Pancreas (tissue), 10 donors: ENCODE results near the gene FAM53B. TPM values are rescaled to one million over a fixed set of nuclear protein-coding genes. Genes with fewer than 3 reads are reported as not detected.

ENCODE experiments used
- ATAC-seq, 4 donors: fragments of 200-7000 bp; cut with Tn5 transposase; one replicate each; pipeline versions ENCODE4 v1.8.0 to v1.9.1; 2020; ENCODE audit warnings: mild to moderate bottlenecking in 4 of 4, moderate library complexity in 4 of 4
- DNase-seq, 6 donors: peaks; one replicate each; pipeline ENCODE4 v3.0.0-alpha.2; 2020
- FAIRE-seq: peaks from 2 replicates; lab custom pipeline; 2012; peaks lifted over from hg19 to GRCh38; lab: Jason Lieb, UNC
- H3K27ac ChIP-seq, 4 donors: fragments of 200-600 bp; sonication (generic); 1 replicate in 3 of 4; 2 replicates in 1 of 4; pipeline versions ENCODE4 v1.5.0 to v1.8.0; 2020
- H3K27me3 ChIP-seq, 4 donors: fragments of 200-600 bp; one replicate each; pipeline ENCODE4 v1.8.0; 2021
- H3K36me3 ChIP-seq, 3 donors: fragments of 200-600 bp; sonication (generic) in 1 of 3; one replicate each; pipeline versions ENCODE4 v1.5.0 to v1.8.0; 2020 to 2021
- H3K4me1 ChIP-seq, 3 donors: fragments of 200-600 bp; one replicate each; pipeline ENCODE4 v1.8.0; 2021
- H3K4me3 ChIP-seq, 4 donors: fragments of 200-600 bp; sonication (generic) in 2 of 4; one replicate each; pipeline versions ENCODE4 v1.5.0 to v1.8.0; 2020 to 2021
- H3K9me3 ChIP-seq, 4 donors: fragments of 200-600 bp; one replicate each; pipeline ENCODE4 v1.8.0; 2021
- CTCF ChIP-seq, 4 donors: fragments of 200-600 bp; sonication (generic) in 3 of 4; IDR thresholded peaks; one replicate each; pipeline versions ENCODE4 v1.5.0 to v1.8.0; 2021; ENCODE audit warnings: antibody characterized with exemption in 4 of 4
- whole genome bisulfite sequencing, 2 donors: extraction: QIAGEN DNeasy Blood & Tissue Kit; methylation state at CpG; one replicate each; pipeline ENCODE4 v1.1.7; 2013; 5-methylcytosine and 5-hydroxymethylcytosine counted together
- intact Hi-C, 3 donors: fragments of 100-400 bp; cut with DNase I; formaldehyde crosslinking; loops; one replicate each; pipeline versions ENCODE4 v1.11.1 to v1.14.2; 2022
- polyA plus RNA-seq, 2 donors: library from polyadenylated mRNA; stranded (reverse); fragments of 200-250 nt; gene quantifications; one replicate each; pipeline ENCODE4 v1.2.3, GENCODE V29; 2013
- total RNA-seq, 6 donors: library from RNA; stranded (reverse); fragmentation: NEBNext Ultra II Directional in 4 of 6; extraction: Animal tissue kit (Norgen Biotek cat#: 25700) in 4 of 6; gene quantifications; one replicate each; pipeline versions ENCODE4 v1.2.1 to v1.2.4, GENCODE V29; 2021 to 2023
- donor health status: healthy with polysubstance abuse.
- donor health status: DM: no; HTN: no; CAD: no; lungs with moderate emphysema.
- donor health status: DM: no; HTN: no; CAD: no.
- donor health status: control.
- donor health status: control.
- donor health status: Bipolar disorder and iron deficiency.
- donor health status: DM: yes; HTN: yes; CAD: no.
- donor health status: DM: no; HTN: no; CAD: no.
- donor health status: DM: no; HTN: no; CAD: no.
- donor health status: DM: yes; HTN: yes; CAD: no.

FAM53B gene
- total and polyA plus RNA-seq, 8 donors = 5.3 to 16.4 (median 8.5) TPM

- no peaks in the 10 kb centered on the region for H3K9me3 ChIP-seq
- FAIRE-seq (no peak), DNase-seq (no peak), ATAC-seq (no peak)
- WGBS, 2 donors = 96 to 97% methylated on average over 8 of the region's 8 CpGs
- no peak overlapping the region for H3K4me3 ChIP-seq
- H3K27me3 ChIP-seq = no peaks in the 10 kb centered on the region
- no peaks in the 10 kb centered on the region for H3K36me3 ChIP-seq
- no peak for TF ChIP-seq CTCF (IDR thresholded peaks at IDR 0.05)
- H3K27ac ChIP-seq = no peak overlapping the region
- H3K4me1 ChIP-seq = peaks cover 0 to 6% (median 0%) of the 10 kb centered on the region in 3 donors
- intact Hi-C loops = no loop called here
Observed at GRCh38 chr10:124692100-124692446, 52.1 kb downstream of the FAM53B start.

GRCh38 chr10:124691421-124692099 is 52.6 kb downstream of the FAM53B start:
- Histone ChIP-seq H3K4me1 (peaks cover 0 to 6% (median 0%) of the 10 kb centered on the region in 3 donors), H3K27me3 (no peaks in the 10 kb centered on the region), H3K36me3 (no peaks in the 10 kb centered on the region), H3K9me3 (no peaks in the 10 kb centered on the region), H3K4me3 (no peak overlapping the region), H3K27ac (no peak overlapping the region)
- no peak for ATAC-seq
- no peak for FAIRE-seq
- WGBS, 2 donors = 85 to 93% methylated on average over 11 of the region's 11 CpGs
- DNase-seq = no peak
- no peak for TF ChIP-seq CTCF (IDR thresholded peaks at IDR 0.05)
- intact Hi-C loops = no loop called here

GRCh38 chr10:124691002-124691401 is 53.2 kb downstream of the FAM53B start:
- TF ChIP-seq CTCF (IDR thresholded peaks at IDR 0.05) = no peak
- WGBS, 2 donors = 94 to 96% methylated on average over 5 of the region's 5 CpGs
- H3K4me3 ChIP-seq = no peak overlapping the region
- H3K9me3 ChIP-seq = no peaks in the 10 kb centered on the region
- FAIRE-seq = no peak
- no peak for DNase-seq
- H3K27ac ChIP-seq = no peak overlapping the region
- no peaks in the 10 kb centered on the region for H3K27me3 ChIP-seq
- no peaks in the 10 kb centered on the region for H3K36me3 ChIP-seq
- intact Hi-C loops = no loop called here
- no peak for ATAC-seq
- H3K4me1 ChIP-seq = peaks cover 0 to 6% (median 0%) of the 10 kb centered on the region in 3 donors

- ATAC-seq (no peak), FAIRE-seq (no peak), DNase-seq (no peak)
- intact Hi-C loops = no loop called here
- Histone ChIP-seq H3K27ac (no peak overlapping the region), H3K9me3 (no peaks in the 10 kb centered on the region), H3K27me3 (no peaks in the 10 kb centered on the region), H3K4me3 (no peak overlapping the region), H3K36me3 (no peaks in the 10 kb centered on the region), H3K4me1 (peaks cover 0 to 6% (median 0%) of the 10 kb centered on the region in 3 donors)
- TF ChIP-seq CTCF (IDR thresholded peaks at IDR 0.05) = no peak
- 88 to 95% methylated on average over 11 of the region's 11 CpGs for WGBS, 2 donors
Observed at GRCh38 chr10:124689911-124690498, 54.2 kb downstream of the FAM53B start.
